Measurements from ENCODE around the gene ABHD13. TPM values are rescaled to one million over a fixed set of nuclear protein-coding genes. Genes with fewer than 3 reads are reported as not detected.

The ABHD13 gene
- polyA plus RNA-seq, 4 donors, result 4.5 to 11.6 (median 6.2) TPM

- no peaks in the 10 kb centered on the region for H3K27me3 ChIP-seq (ENCODE audit: control insufficient read depth in 3 of 3, insufficient read depth in 3 of 3, low read length in 3 of 3)
- H3K4me1 ChIP-seq (ENCODE audit: control insufficient read depth in 3 of 3, insufficient read depth in 2 of 3, low read depth in 1 of 3, low read length in 2 of 3), result no peaks in the 10 kb centered on the region
- DNase-seq (no peak), FAIRE-seq (no peak)
- no peaks in the 10 kb centered on the region for H3K9me3 ChIP-seq (ENCODE audit: control insufficient read depth in 2 of 2, insufficient read depth in 1 of 2, low read depth in 1 of 2, low read length in 1 of 2)
- 68 to 80% (median 71%) methylated on average over 4 of the region's 4 CpGs for WGBS, 3 donors
- no peak overlapping the region for H3K27ac ChIP-seq (ENCODE audit: low read depth in 1 of 3, low read length in 2 of 3)
- H3K36me3 ChIP-seq (ENCODE audit: control insufficient read depth in 3 of 3, insufficient read depth in 2 of 3, low read depth in 1 of 3, low read length in 3 of 3), result no peaks in the 10 kb centered on the region
- no peak overlapping the region for H3K4me3 ChIP-seq (ENCODE audit: low read depth in 1 of 3, low read length in 3 of 3)
Observed at GRCh38 chr13:108281901-108282300, 63.7 kb downstream of the ABHD13 start.

- FAIRE-seq (no peak), DNase-seq (no peak)
- WGBS, 3 donors, result 54 to 80% (median 67%) methylated on average over 3 of the region's 3 CpGs
- H3K9me3 ChIP-seq (ENCODE audit: control insufficient read depth in 2 of 2, insufficient read depth in 1 of 2, low read depth in 1 of 2, low read length in 1 of 2), result no peaks in the 10 kb centered on the region
- no peak overlapping the region for H3K27ac ChIP-seq (ENCODE audit: low read depth in 1 of 3, low read length in 2 of 3)
- no peak overlapping the region for H3K4me3 ChIP-seq (ENCODE audit: low read depth in 1 of 3, low read length in 3 of 3)
- H3K27me3 ChIP-seq (ENCODE audit: control insufficient read depth in 3 of 3, insufficient read depth in 3 of 3, low read length in 3 of 3), result no peaks in the 10 kb centered on the region
- H3K36me3 ChIP-seq (ENCODE audit: control insufficient read depth in 3 of 3, insufficient read depth in 2 of 3, low read depth in 1 of 3, low read length in 3 of 3), result no peaks in the 10 kb centered on the region
- H3K4me1 ChIP-seq (ENCODE audit: control insufficient read depth in 3 of 3, insufficient read depth in 2 of 3, low read depth in 1 of 3, low read length in 2 of 3), result no peaks in the 10 kb centered on the region
Observed at GRCh38 chr13:108283110-108283509, 64.9 kb downstream of the ABHD13 start.

Other genes starting within 250 kb of the ABHD13 start
- 10 to 100 TPM in 2 of 4 donors, 1 to 10 TPM in 2; 4.3 to 12.5 (median 9.0) TPM for gene LIG4, start 2.9 kb upstream of the ABHD13 start, polyA plus RNA-seq
- 1 to 10 TPM; 2.6 to 6.9 (median 3.9) TPM for gene TNFSF13B, start 51.3 kb downstream of the ABHD13 start, polyA plus RNA-seq

Measured in small intestine (tissue), 7 donors.